Endodermal cell (in vitro differentiated cells): ENCODE results near the gene ACTRT2. TPM values are rescaled to one million over a fixed set of nuclear protein-coding genes. Genes with fewer than 3 reads are reported as not detected.

Source experiments
- DNase-seq: peaks from one replicate; pipeline ENCODE4 v3.0.0-alpha.2; 2017
- H3K27ac ChIP-seq: 2 replicates; pipeline ENCODE4 v1.5.1; 2013; ENCODE audit warnings: mild to moderate bottlenecking, low read depth, low read length, moderate library complexity
- H3K27me3 ChIP-seq: 2 replicates; pipeline ENCODE4 v1.6.1; 2013; ENCODE audit warnings: mild to moderate bottlenecking, low read length, moderate library complexity; ENCODE audit not compliant: insufficient read depth, control insufficient read depth, poor library complexity, severe bottlenecking
- H3K36me3 ChIP-seq: 2 replicates; pipeline ENCODE4 v1.7.0; 2013; ENCODE audit warnings: mild to moderate bottlenecking, low read length, moderate library complexity; ENCODE audit not compliant: control insufficient read depth, insufficient read depth
- H3K4me1 ChIP-seq: one replicate; pipeline ENCODE4 v1.7.0; 2013; ENCODE audit warnings: low read length; ENCODE audit not compliant: control insufficient read depth, insufficient read depth
- H3K4me3 ChIP-seq: 2 replicates; pipeline ENCODE4 v1.5.1; 2013; ENCODE audit warnings: mild to moderate bottlenecking, low read length, moderate library complexity
- H3K9ac ChIP-seq: 2 replicates; pipeline ENCODE4 v1.6.1; 2013; ENCODE audit warnings: mild to moderate bottlenecking, low read length, moderate library complexity; ENCODE audit not compliant: poor library complexity, severe bottlenecking; ENCODE audit errors: extremely low read depth
- H3K9me3 ChIP-seq: 2 replicates; pipeline ENCODE4 v1.6.1; 2013; ENCODE audit warnings: mild to moderate bottlenecking, low read length, moderate library complexity; ENCODE audit not compliant: control insufficient read depth
- H3K27ac Mint-ChIP-seq: 2 replicates; pipeline ENCODE4 v1.8.0; 2020; ENCODE audit warnings: mixed read lengths
- H3K27me3 Mint-ChIP-seq: 2 replicates; pipeline ENCODE4 v1.8.0; 2021; ENCODE audit warnings: mild to moderate bottlenecking, mixed read lengths; ENCODE audit not compliant: insufficient read depth
- H3K36me3 Mint-ChIP-seq: 2 replicates; pipeline ENCODE4 v1.8.0; 2020; ENCODE audit warnings: low read depth, mixed read lengths
- H3K4me1 Mint-ChIP-seq: 2 replicates; pipeline ENCODE4 v1.8.0; 2020; ENCODE audit warnings: mixed read lengths
- H3K4me3 Mint-ChIP-seq: 2 replicates; pipeline ENCODE4 v1.8.0; 2020; ENCODE audit warnings: mild to moderate bottlenecking, moderate library complexity, mixed read lengths
- H3K9me3 Mint-ChIP-seq: 2 replicates; pipeline ENCODE4 v1.8.0; 2020; ENCODE audit warnings: mild to moderate bottlenecking, mixed read lengths
- WGBS, 2 experiments: methylation state at CpG; one replicate each; pipeline versions ENCODE4 v1.1.5 to v1.1.7; 2013; ENCODE audit warnings: missing lambda C conversion rate in 2 of 2, mixed read lengths in 1 of 2; ENCODE audit not compliant: insufficient coverage in 1 of 2, insufficient read length in 1 of 2; 5-methylcytosine and 5-hydroxymethylcytosine counted together
- total RNA-seq, 2 donors: library from RNA; stranded (reverse); fragmentation: NEBNext Ultra II Directional in 1 of 2; extraction: Animal tissue kit (Norgen Biotek cat#: 25700) in 1 of 2; gene quantifications; 2 replicates in 1 of 2; 3 replicates in 1 of 2; pipeline ENCODE4 v1.2.1, GENCODE V29; 2021
- TF ChIP-seq, protein P1 (sequence below): fragments of 200-600 bp; sonication (generic); conservative IDR thresholded peaks from 2 replicates; pipeline ENCODE4 v1.5.0; 2021; ENCODE audit warnings: antibody characterized with exemption, mild to moderate bottlenecking

Gene ACTRT2
- total RNA-seq, 2 donors from 2014 or later = not detected

DNA sequence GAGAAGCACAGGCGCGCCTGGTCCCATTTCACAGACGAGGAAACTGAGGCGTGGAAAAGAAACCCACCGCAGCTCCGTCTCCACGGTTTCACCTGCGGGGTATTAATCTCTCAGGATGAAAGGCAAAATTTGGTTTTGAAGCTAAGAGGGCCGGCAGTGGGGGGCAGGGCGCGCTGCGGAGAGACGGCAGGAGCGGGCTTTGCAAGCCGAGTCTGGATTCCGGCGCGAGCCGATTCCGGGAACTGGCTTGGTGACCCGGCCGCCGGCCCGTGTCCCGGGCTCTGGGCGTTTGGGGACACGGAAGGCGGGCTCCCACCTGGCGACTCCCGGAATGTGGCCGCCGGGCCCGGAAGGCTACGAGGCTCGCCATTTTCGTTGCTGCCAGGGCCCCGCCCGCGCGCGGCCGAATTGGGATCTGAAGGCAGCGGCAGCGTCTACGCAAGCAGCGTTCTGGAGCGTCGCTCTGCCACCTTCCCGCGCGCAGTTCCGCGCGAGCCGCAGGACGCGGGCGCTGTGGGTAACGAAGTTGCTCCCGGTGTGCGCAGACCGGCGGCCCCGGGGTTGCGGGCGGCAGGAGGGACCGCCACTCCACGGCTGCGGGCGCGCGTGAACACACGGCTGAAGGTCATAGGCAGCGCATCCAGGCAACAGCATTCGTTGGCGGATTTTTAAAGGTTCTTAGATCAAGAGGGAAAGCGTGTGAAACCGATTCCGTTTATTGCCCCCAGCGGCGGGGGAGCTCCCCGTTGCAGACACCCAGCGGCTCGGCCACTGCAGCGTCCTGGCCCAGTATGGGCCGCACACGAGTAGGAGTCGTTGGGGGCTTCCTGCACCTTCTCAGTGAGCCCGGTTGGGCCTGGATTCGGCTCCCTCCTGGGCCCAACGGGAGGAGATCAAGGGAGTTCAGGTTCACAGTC is 42.4 kb downstream of the ACTRT2 start:
- 5 to 8% methylated on average over 38 to 91 of the region's 91 CpGs for WGBS, 2 experiments
- Mint-ChIP-seq H3K4me3 (peak overlapping the region; percentile 43), H3K9me3 (no peaks in the 10 kb centered on the region), H3K4me1 (no peaks in the 10 kb centered on the region), H3K36me3 (no peaks in the 10 kb centered on the region), H3K27me3 (peaks cover 90% of the 10 kb centered on the region), H3K27ac (no peak overlapping the region)
- DNase-seq = peak; percentile 70
- H3K27me3 ChIP-seq = peaks cover 100% of the 10 kb centered on the region
- H3K4me1 ChIP-seq = peaks cover 4% of the 10 kb centered on the region
- TF ChIP-seq, protein P1, sequence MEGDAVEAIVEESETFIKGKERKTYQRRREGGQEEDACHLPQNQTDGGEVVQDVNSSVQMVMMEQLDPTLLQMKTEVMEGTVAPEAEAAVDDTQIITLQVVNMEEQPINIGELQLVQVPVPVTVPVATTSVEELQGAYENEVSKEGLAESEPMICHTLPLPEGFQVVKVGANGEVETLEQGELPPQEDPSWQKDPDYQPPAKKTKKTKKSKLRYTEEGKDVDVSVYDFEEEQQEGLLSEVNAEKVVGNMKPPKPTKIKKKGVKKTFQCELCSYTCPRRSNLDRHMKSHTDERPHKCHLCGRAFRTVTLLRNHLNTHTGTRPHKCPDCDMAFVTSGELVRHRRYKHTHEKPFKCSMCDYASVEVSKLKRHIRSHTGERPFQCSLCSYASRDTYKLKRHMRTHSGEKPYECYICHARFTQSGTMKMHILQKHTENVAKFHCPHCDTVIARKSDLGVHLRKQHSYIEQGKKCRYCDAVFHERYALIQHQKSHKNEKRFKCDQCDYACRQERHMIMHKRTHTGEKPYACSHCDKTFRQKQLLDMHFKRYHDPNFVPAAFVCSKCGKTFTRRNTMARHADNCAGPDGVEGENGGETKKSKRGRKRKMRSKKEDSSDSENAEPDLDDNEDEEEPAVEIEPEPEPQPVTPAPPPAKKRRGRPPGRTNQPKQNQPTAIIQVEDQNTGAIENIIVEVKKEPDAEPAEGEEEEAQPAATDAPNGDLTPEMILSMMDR = no peak
- no peaks in the 10 kb centered on the region for H3K9me3 ChIP-seq
- H3K27ac ChIP-seq = no peak overlapping the region
- H3K4me3 ChIP-seq = peak overlapping the region; percentile 49
- H3K9ac ChIP-seq = no peak overlapping the region
- H3K36me3 ChIP-seq = no peaks in the 10 kb centered on the region

DNA sequence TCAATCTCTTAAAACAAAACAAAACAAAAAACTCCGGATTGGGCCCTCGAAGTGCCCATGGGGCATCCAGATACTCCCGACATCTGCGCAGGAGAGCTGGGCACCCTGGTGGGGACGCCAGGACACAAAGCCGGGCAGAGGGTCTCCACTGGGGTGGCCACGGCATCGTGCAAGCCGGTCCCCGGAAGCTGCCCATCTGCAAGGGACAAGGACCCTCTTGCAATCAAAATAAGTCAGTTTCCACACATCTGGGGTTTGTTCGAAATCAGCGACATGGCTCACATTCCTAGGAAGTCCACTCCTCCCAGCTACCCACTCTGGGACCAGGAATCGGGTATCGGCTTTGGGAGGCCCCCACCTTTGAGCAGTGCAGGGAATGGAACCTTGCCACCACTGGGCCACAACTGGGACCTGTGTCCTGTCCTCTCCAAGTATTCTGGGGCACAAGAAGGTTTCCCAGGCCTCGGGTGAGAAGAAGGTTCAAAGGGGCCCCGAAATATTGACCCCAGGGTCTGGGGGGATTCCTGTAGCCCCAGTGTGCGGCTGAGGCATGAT is 43.1 kb downstream of the ACTRT2 start:
- H3K4me1 Mint-ChIP-seq = peaks cover 2% of the 10 kb centered on the region
- H3K4me3 Mint-ChIP-seq = peak overlapping the region; percentile 43
- H3K27me3 Mint-ChIP-seq = peaks cover 89% of the 10 kb centered on the region
- H3K9ac ChIP-seq = no peak overlapping the region
- H3K36me3 ChIP-seq = no peaks in the 10 kb centered on the region
- no peak for DNase-seq
- TF ChIP-seq, protein P1 = no peak
- peaks cover 97% of the 10 kb centered on the region for H3K27me3 ChIP-seq
- no peaks in the 10 kb centered on the region for H3K9me3 Mint-ChIP-seq
- WGBS, 2 experiments = 69 to 71% methylated on average over 15 to 17 of the region's 17 CpGs
- no peak overlapping the region for H3K27ac Mint-ChIP-seq
- H3K27ac ChIP-seq = no peak overlapping the region
- H3K4me3 ChIP-seq = no peak overlapping the region
- H3K36me3 Mint-ChIP-seq = no peaks in the 10 kb centered on the region
- no peaks in the 10 kb centered on the region for H3K9me3 ChIP-seq
- peaks cover 4% of the 10 kb centered on the region for H3K4me1 ChIP-seq

DNA sequence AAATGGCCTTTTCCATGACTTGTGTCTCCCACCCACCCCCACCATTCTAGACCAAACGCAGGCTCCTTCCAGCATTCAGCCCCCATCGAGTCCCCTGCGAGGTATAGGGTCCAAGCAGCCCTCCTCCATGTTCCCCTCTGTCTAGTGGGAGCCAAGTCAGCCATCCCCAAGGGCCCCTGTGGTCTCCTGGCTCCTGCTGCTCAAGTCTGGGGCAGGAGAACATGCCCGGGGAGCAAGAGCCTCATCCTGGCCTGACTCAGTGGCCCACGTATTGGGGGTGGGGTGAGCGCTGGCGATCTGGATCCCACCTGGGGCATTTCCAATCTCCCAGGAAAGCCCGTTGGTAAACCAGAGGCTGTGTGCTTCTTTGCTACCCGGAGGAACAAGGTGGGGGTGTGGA is 43.6 kb downstream of the ACTRT2 start:
- Histone ChIP-seq H3K27ac (no peak overlapping the region), H3K9ac (no peak overlapping the region), H3K4me3 (no peak overlapping the region), H3K4me1 (peaks cover 4% of the 10 kb centered on the region), H3K36me3 (no peaks in the 10 kb centered on the region), H3K27me3 (peaks cover 97% of the 10 kb centered on the region), H3K9me3 (no peaks in the 10 kb centered on the region)
- no peaks in the 10 kb centered on the region for H3K36me3 Mint-ChIP-seq
- no peaks in the 10 kb centered on the region for H3K9me3 Mint-ChIP-seq
- TF ChIP-seq, protein P1 = no peak
- 77 to 78% methylated on average over 4 to 9 of the region's 9 CpGs for WGBS, 2 experiments
- peaks cover 86% of the 10 kb centered on the region for H3K27me3 Mint-ChIP-seq
- H3K4me3 Mint-ChIP-seq = no peak overlapping the region
- DNase-seq = no peak
- peaks cover 2% of the 10 kb centered on the region for H3K4me1 Mint-ChIP-seq
- H3K27ac Mint-ChIP-seq = no peak overlapping the region
